ENCODE results near the gene BTD.

The BTD gene

DNA sequence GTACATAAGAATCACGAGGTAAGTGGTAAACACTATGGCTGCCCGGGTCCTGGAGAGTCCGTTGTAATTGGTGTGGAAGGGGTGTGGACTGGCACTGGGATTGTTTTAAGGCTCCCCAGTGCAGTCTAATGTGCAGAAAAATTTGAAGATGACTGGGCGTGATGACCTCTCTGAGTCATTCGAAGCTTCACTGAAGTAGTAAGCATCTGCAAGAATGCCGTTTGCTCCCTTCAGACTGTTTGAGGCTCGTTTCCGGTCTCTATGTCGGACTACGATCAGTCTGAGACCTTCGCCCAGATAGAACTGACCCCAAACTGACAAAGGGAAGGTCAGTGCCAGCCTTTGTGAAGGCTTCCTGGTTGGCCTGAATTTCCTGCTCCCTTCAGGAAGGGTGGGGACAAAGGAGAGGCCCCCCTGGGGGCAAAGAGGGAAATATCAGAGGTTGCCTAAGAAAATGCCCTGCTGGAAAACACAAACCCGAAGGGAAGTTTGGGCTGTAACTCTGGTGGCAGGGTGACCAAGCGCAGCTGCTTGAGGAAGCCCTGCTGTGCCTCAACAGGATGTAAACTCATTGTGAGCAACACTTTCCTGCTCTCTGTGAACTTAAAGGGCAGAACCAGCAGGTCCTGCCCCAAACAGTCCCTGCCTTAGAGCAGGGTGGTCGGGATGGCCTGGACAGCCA lies 34.6 kb downstream of the BTD start:
- no peak for DNase-seq (ENCODE audit: low spot score)

DNA sequence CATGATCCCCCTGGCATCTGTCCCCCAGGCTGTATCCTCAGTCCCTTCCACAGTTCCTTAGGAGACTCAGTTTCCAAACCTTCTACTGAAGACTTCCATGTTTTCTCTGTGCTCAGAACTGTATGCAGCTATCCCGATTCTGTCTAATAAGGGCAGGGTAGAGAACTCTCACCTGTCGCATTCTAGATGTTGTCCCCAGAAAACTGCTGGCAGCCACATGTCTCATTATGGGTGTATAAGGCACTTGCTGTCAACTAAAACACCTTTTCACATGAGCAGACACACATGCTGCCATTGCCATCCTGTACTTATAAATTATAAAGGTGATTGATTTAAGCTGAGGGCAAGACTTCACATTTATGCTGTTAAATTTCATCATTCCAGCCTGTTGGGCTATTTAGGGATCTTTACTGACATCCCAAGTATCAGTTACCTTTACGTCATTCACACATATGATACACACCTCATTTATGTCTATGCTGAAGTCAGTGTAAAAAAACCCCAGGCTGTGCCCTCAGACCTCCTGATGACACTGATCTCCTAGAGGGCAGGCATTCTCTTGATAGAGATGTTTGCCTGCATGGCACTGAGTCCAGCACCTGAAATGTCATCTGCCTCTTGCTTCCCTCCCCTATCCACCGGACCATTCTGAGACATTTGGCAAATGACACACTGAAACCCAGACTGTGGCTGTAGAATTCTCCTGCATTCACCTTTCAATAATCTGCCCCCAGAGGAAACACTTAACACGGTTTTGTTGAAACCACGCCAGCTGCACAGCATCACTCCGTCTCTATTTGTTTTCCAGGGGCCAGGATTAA lies 35.8 kb downstream of the BTD start:
- no peak for DNase-seq (ENCODE audit: low spot score)

GRCh38 chr3:15638193-15638890 lies 36.8 kb downstream of the BTD start:
- DNase-seq (ENCODE audit: low spot score) = no peak

DNA sequence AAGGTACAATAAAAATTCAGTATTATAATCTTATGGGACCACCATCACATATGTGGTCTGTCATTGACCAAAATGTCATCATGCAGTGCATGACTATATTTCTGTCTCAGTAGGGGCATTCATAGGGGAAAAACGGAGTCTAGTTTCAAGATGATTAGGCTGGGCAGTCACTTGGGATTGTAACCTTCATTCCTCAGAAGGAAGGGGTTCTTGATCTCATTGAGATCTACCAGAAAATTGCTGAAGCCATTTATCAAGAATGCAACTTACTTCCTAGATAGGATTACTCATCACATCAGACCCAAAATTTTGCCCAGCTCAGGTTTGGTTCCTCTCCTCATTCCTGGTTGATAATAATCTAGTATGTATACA lies 37.3 kb downstream of the BTD start:
- DNase-seq (ENCODE audit: low spot score) = no peak

DNA sequence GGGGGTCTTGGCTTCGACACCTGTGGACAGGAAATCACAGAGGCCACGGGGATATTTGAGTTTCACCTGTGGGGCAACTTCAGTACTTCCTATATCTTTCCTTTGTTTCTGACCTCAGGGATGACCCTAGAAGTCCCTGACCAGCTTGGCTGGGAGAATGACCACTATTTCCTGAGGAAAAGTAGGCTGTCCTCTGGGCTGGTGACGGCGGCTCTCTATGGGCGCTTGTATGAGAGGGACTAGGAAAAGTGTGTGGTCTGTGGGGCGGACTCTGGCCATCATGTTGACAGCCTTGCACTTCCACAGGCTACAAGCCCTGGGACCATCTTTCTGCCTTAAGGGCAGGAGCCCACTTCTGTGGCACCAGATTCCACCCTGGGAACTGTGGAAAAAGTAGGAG lies 43.7 kb downstream of the BTD start:
- no peak for DNase-seq (ENCODE audit: low spot score)

DNA sequence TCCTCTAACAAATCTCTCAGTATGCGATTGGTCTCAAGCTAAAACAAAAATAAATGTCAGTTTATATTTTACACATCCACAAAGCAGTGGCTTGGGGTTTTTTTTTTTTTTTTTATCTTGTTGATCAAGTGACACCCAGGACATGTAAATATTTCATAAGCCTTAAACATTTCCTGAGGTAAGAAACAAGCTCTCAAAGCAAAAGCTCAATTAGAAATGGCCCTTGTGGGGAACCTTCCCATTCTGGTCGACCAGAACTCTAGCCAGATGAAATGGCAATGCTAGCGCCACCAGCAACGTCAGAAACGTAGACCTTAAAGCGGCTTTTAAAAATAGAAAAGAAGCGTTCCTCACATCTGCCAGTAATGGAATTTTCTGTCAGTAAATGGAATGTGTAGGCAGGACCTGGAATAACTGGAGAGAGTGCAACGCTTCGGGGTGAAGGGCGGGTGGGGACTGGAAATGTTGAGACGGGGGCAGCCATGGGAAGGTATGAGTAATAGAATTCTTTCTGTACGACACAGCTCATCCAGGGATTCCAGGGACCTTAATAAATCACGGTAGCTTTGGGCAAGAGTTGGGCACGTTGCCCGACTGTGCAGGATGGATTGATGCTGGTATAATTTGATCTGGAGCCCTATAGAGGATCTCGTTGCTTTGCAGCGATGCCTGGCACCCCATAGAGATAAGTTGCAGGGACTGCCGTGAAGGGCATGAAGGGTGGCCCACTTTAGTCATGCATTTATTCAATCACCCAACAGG lies 44.4 kb downstream of the BTD start:
- peak; percentile 38 for DNase-seq (ENCODE audit: low spot score)

DNA sequence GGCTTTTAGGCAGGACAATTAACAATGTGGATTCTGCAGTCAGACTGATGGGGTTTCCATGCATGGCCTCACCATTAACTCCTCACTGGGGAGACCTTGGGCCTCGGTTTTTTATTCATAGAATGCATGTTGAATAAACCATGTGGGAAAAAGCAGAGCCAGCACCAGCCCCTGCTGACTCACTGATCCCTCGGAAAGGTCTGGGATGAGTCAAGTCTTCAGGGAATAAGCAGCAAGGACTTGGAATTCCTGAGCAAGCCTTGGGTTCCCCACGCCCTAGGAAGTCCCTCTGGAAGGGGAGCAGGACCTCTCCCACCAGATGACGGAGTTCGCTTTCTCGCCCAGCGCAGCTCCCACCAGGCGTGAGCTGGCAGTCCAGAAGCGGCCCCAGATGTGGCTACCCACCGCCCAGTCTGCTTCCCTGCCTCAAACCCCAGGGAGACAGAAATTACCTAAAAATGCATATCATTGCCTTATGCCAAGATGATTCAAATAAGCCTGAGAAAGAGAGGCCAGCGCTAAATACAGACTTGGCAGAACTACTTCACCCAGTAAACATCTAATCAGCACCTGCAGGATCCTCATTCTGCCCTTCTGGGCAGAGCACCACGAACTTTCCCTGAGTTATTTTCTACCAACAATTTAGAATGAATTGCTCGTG lies 45.4 kb downstream of the BTD start:
- DNase-seq (ENCODE audit: low spot score) = peak; percentile 38

DNA sequence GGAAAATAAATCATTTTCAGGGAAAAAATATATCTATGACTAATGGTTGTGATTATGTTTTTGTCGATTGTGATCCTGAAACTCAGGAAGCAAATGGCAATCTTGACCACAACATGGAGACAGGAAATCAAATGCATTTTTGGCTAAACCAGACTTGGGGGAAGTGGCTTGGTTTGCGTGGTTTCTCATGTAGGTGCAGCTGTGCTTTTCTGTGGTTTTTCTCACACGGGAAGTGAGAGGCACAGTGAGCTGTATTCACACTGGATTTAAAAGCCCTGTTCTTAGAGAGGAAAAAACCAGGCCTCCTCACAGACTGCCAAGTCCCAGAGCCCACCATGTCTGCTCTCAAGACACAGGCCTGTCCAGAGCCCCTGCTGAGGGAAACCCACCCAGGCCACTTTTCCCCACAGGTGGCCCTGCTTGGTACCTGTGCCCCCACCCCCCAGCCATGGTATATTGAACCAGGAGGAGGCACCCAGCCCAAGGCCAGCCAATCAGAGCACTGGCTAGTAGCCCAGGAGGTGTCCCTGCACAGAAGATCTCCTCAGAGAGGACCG lies 46.1 kb downstream of the BTD start:
- no peak for DNase-seq (ENCODE audit: low spot score)

- no peak for DNase-seq (ENCODE audit: low spot score)
Measured at GRCh38 chr3:15649341-15649740, 47.8 kb downstream of the BTD start.

- DNase-seq (ENCODE audit: low spot score) = no peak
Measured at GRCh38 chr3:15649858-15650257, 48.3 kb downstream of the BTD start.

GRCh38 chr3:15651396-15651795 lies 49.9 kb downstream of the BTD start:
- no peak for DNase-seq (ENCODE audit: low spot score)

DNA sequence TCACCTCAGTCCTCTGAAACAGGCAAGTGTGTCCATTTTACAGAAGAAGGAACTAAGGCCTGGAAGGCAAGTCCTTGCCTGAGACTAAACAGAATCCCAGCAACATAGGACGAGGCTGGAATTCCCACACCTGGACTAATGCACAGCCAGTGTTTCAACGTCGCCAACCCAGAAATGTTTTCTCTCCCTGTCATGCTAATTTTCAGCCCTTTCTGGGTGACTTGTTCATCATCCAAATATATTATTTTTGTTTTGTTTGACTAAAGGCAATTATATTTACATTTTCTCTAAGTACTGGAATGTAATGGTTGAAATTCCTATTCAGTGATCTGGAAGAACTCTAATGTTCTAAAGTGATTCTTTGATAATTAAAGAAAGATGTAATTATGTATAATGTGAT lies 51.8 kb downstream of the BTD start:
- DNase-seq (ENCODE audit: low spot score) = no peak

- no peak for DNase-seq (ENCODE audit: low spot score)
Measured at GRCh38 chr3:15654127-15654526, 52.6 kb downstream of the BTD start.

DNA sequence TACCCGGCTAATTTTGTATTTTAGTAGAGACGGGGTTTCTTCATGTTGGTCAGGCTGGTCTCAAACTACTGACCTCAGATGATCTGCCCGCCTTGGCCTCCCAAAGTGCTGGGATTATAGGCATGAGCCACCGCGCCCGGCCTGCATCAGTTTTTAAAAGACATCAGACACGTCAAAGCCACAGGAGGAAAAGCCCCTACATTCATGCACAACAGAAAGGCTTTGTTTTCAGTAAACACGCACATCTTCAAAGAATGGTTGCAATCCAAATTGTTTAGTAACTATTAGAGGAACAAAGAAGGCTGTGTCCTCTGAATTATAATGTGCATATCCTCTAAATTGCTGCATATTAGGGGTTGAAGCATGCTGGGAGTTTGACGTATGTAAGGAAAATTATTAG lies 53.3 kb downstream of the BTD start:
- no peak for DNase-seq (ENCODE audit: low spot score)

GRCh38 chr3:15656342-15656741 lies 54.8 kb downstream of the BTD start:
- DNase-seq (ENCODE audit: low spot score) = no peak

GRCh38 chr3:15657016-15657415 lies 55.5 kb downstream of the BTD start:
- DNase-seq (ENCODE audit: low spot score) = no peak

DNA sequence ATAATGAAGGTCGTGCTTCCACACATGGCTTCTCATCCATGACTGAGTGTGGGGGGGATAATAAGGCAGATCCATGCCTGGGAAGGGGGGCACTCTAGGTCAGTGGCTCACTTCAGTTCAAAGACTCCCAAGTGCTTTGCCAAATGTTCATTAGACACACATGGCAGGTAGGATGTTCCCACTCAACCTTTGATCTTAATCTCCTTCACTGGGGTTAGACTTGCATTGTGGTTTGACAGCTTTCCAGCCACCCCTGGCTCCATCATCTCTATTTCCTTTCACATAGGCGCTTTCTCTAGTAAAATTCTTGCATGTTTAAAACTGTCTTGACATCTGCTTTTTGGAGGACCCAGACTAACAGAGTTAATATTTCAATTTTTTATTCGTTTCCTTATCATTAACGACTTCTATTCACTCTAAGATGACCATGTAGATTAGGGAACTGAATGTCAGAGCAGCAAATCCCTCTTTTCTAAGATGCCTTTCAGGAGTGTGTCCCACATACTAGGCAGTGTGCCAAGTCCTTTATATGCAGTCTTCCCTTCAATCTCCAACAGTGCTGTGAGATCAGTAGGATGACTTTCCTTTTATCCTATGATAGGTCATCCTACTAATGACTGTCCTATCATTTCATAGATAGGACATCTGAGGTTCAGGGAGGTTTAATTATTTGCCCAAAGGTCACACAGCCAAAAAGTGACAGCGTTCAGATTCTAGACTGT lies 57.9 kb downstream of the BTD start:
- DNase-seq (ENCODE audit: low spot score) = peak; percentile 25

GRCh38 chr3:15660055-15660935 lies 58.8 kb downstream of the BTD start:
- no peak for DNase-seq (ENCODE audit: low spot score)

- DNase-seq (ENCODE audit: low spot score) = no peak
Measured at GRCh38 chr3:15664144-15664543, 62.6 kb downstream of the BTD start.

Data from LoVo (cell line).